ENCODE measurements around the gene KIAA0232.

DNA sequence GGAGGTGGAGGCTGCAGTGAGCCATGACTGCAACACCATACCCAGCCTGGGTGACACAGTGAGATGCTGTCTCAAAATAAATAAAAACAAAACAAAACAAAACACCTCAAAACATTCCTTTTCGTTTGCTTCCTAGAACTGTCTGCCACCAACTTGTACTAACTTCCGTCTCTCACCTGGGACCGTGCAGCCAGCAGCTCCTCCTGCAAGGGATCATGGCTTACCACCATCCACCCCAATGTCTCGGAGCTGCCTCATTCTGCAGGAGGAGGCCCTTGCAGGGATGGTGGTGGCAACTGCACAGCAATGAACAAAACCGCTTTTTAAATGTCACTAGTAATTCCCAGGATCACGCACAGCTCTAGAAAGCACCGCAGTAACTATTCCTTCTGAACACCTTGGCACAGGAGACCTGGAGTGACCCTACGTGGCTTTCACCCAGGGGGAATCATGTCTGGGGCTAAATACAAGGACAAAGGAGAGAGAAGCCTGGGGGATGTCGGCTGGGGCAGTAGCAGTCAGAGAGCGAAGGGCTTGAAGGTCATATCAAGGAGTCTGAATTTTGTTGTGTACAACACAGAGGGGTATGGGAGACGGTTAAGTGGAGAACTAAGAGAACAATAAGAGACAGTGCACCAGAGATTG, 17.4 kb upstream of the KIAA0232 start:
- TF ChIP-seq CEBPB (IDR thresholded peaks at IDR 0.05) (no peak), TAF1 (IDR thresholded peaks at IDR 0.05; ENCODE audit: low read depth) (no peak), TCF12 (IDR thresholded peaks at IDR 0.05; ENCODE audit: low read depth) (no peak), EP300 (IDR thresholded peaks at IDR 0.05; ENCODE audit: borderline replicate concordance) (no peak), TEAD4 (IDR thresholded peaks at IDR 0.05) (no peak), EGR1 (IDR thresholded peaks at IDR 0.05) (no peak), YY1 (IDR thresholded peaks at IDR 0.05; ENCODE audit: low read depth) (no peak), RAD21 (IDR thresholded peaks at IDR 0.05; ENCODE audit: low read depth) (no peak), ZBTB7A (IDR thresholded peaks at IDR 0.05; ENCODE audit: low read depth) (no peak)
- TF ChIP-seq, protein P1, sequence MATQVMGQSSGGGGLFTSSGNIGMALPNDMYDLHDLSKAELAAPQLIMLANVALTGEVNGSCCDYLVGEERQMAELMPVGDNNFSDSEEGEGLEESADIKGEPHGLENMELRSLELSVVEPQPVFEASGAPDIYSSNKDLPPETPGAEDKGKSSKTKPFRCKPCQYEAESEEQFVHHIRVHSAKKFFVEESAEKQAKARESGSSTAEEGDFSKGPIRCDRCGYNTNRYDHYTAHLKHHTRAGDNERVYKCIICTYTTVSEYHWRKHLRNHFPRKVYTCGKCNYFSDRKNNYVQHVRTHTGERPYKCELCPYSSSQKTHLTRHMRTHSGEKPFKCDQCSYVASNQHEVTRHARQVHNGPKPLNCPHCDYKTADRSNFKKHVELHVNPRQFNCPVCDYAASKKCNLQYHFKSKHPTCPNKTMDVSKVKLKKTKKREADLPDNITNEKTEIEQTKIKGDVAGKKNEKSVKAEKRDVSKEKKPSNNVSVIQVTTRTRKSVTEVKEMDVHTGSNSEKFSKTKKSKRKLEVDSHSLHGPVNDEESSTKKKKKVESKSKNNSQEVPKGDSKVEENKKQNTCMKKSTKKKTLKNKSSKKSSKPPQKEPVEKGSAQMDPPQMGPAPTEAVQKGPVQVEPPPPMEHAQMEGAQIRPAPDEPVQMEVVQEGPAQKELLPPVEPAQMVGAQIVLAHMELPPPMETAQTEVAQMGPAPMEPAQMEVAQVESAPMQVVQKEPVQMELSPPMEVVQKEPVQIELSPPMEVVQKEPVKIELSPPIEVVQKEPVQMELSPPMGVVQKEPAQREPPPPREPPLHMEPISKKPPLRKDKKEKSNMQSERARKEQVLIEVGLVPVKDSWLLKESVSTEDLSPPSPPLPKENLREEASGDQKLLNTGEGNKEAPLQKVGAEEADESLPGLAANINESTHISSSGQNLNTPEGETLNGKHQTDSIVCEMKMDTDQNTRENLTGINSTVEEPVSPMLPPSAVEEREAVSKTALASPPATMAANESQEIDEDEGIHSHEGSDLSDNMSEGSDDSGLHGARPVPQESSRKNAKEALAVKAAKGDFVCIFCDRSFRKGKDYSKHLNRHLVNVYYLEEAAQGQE (IDR thresholded peaks at IDR 0.05; ENCODE audit: low read depth), result no peak
- TF ChIP-seq, protein P2, sequence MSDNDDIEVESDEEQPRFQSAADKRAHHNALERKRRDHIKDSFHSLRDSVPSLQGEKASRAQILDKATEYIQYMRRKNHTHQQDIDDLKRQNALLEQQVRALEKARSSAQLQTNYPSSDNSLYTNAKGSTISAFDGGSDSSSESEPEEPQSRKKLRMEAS (IDR thresholded peaks at IDR 0.05), result no peak
